ENCODE results near the gene UQCRHL. TPM values are rescaled to one million over a fixed set of nuclear protein-coding genes. Genes with fewer than 3 reads are reported as not detected.
A peak's percentile ranks its signal among the peaks of the same experiment; 100 is the strongest.

Gene UQCRHL
- total and polyA plus RNA-seq, 2 of the 8 experiments (the other 6 are each of a cell fraction or from before 2014, with no cell fraction given) = 3.7 to 3.9 TPM

GRCh38 chr1:15835205-15835740 is 27.8 kb upstream of the UQCRHL start (continued):
- TF ChIP-seq CTBP2 (IDR thresholded peaks at IDR 0.05; ENCODE audit: borderline replicate concordance, insufficient read depth, insufficient read length, low read length) (no peak), SP4 (IDR thresholded peaks at IDR 0.05; ENCODE audit: low read length) (0 out of 2 replicates have a peak, but pooled peaks have one; percentile 1)
- TF ChIP-seq, protein P1, sequence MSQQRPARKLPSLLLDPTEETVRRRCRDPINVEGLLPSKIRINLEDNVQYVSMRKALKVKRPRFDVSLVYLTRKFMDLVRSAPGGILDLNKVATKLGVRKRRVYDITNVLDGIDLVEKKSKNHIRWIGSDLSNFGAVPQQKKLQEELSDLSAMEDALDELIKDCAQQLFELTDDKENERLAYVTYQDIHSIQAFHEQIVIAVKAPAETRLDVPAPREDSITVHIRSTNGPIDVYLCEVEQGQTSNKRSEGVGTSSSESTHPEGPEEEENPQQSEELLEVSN (IDR thresholded peaks at IDR 0.05) = peak; percentile 63; the same call in 1 of the 2 replicates

Data from H1 (cell line).